T-helper 9 cell (primary cell): ENCODE measurements around the gene TBC1D5.

Experiments used
- DNase-seq: peaks from one replicate; pipeline ENCODE4 v3.0.0-alpha.2; 2020

Gene TBC1D5

DNA sequence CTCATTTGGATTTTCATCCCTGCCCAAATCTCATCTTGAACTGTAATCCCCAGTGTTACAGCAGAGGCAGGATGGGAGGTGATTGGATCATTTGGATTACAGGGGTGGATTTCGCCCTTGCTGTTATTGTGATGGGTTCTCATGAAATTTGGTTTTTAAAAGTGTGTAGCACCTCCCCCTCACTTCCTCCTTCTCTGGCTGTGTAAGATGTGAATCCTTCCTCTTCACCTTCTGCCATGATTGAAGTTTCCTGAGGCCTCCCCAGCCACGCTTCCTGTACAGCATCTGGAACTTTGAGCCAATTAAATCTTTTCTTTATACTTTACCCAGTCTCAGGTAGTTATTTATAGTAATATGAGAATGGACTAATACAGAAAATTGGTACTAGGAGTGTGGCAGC is 540.9 kb downstream of the TBC1D5 start:
- DNase-seq, result no peak

GRCh38 chr3:17195856-17196604 is 546.4 kb downstream of the TBC1D5 start:
- no peak for DNase-seq

DNA sequence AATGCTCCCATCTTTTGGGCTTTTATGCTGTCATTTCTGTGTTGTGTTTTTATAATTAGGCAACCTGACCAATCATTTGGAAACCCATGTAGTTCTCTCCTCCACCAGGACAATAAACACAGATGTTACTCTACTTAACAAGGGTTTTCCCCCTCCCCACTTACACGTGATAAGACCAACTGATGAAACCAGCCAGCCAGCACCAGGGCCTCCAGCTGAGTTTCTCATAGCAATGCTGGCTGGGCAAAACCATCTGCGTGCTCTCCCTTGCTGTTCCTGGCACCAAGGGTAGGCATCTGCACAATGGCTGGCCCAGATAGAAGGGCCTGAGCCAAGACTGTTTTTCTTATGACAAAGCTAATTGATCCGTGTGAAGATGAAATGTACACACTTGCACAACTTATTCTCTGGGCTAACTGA is 547.2 kb downstream of the TBC1D5 start:
- DNase-seq, result no peak

DNA sequence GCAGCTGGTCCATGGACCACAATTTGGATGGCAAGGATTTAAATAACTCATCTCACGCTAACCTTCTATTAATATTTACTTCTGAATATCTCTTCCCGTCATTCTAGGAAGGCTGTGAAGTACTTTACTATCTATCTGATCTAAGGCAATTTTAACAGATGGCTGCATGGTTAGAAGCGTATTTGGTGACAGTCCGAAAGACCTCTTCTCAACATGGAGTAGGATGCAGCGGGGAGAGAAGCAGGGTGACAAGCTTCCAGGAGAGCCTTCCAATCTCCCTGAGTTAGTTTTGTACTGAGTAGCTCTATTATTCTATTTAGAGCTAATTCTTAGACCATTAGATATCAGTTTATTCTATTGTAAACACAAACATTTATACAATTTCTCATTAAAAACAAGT is 548.3 kb downstream of the TBC1D5 start:
- no peak for DNase-seq

GRCh38 chr3:17192995-17193394 is 549.4 kb downstream of the TBC1D5 start:
- no peak for DNase-seq

- no peak for DNase-seq
These were observed 551.9 kb downstream of the TBC1D5 start for GRCh38 chr3:17190353-17191078.

GRCh38 chr3:17188378-17188777 is 554.1 kb downstream of the TBC1D5 start:
- DNase-seq, result no peak

DNA sequence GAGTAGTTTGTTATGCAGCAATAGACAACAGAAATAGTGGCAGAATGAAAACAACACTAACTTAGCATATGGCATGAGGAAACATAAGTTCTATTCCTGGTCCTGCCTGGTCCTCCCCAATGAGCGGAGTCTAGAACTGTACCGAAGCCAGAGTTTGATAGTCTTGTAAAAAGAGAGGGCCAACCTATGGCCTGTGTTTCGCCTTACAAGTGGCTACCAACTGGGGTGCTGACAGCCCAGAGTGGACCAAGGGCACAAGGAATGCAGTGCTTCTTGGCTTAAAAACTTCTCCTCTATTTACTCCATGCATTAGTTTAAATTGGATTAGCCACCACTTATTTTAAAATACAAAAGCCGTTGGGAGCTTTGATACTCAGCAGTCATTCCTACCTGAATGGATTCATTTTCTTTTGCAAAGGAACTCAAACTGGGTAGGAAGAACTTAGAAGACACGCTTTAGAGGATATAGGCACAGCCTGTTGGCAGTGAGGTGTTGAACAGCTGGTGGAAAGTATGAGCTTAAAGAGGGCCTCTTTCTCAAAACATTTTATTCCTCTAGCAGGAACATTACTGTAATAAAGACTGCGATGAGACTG is 554.7 kb downstream of the TBC1D5 start:
- no peak for DNase-seq

GRCh38 chr3:17183951-17184550 is 558.4 kb downstream of the TBC1D5 start:
- no peak for DNase-seq

- DNase-seq, result no peak
These were observed 560.3 kb downstream of the TBC1D5 start for GRCh38 chr3:17182166-17182565.

DNA sequence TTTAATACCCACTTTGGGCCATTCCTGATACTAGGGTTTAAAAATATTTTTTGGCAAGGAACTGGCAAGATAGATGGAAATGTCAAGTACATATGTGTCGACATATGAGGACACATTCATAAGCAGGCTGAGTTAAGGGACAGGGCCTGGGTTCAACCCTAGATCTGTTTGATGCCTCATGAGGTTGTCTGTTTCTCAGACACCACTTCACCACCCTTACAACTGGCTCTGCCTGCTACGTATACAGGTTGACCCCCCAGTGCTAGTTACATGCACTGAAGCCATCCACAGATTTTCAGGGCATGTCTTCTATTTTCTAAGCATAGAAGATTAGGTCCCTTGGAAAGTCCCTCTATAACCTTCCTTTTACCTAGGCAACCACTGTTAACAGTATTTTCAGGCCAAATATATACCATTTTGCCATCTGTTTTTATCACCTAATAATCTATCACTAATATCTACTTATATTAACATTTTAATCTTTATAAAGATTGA is 561.0 kb downstream of the TBC1D5 start:
- DNase-seq, result no peak

DNA sequence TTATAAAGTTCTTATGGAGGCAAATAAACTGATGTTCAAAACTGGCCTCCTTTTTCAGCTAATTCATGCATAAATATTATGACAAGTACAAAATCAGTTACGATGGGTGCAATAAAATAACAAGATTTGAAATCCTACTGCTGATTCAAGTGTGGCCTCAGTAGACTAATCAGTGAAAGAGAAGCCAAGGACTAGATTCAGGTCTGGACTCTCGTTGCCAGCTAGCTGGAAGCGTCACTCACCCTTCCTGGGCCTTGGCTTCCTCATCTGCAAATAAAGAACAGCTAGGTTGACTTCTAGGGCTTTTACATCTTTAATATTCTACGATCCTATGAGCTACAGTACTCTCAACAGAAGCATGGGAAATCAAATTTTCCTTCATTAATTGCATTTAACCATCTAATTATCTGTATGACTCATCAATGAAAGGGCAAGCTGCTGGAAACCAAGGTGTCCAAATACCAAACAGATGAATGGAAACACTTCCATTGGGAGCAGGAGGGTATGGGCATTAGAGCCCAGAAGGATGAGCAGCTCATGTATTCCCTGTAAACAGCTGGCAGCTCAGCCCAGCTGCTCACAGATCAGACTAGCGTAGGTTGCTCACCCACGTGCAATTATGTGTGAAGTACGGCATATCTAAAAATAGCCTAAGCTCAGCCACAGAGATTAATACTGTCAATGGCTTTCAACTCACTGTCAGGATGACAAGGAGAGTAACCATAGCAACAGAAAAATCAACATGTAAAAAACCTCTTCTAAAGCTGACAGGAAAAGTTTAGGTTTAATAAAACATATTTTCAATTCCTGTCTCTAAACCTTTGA is 562.8 kb downstream of the TBC1D5 start:
- no peak for DNase-seq

- no peak for DNase-seq
These were observed 565.7 kb downstream of the TBC1D5 start for GRCh38 chr3:17176757-17177156.

DNA sequence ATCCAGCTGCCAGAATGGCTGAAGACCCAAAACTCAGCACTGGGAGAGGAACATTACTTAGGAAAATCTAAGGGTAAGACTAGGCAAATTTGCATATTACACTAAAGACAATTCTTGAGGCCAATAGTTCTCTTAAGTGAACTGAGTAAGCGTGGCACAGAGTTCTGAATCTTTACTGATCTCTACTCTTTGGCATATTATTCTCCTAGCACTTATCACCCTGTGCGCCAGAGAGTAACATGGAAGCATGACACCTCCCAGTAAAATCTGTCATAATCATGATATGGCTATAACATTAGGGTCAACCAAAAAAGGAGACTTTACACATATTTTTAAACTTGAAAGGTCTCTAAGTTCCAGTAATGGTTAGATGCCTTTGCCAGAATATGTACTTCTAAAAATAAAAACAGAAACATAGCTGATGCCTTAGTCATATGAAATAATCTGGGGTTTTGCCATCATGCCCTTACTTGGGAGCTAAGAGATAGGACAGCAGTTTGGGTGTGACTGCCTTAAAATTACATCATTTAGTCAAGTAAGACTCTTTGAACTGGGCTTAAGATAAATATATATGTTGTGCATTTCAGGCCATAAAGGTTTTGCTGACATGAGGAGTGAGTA is 567.1 kb downstream of the TBC1D5 start:
- no peak for DNase-seq

- no peak for DNase-seq
These were observed 576.1 kb downstream of the TBC1D5 start for GRCh38 chr3:17166369-17166768.

GRCh38 chr3:17162116-17162515 is 580.3 kb downstream of the TBC1D5 start:
- no peak for DNase-seq

DNA sequence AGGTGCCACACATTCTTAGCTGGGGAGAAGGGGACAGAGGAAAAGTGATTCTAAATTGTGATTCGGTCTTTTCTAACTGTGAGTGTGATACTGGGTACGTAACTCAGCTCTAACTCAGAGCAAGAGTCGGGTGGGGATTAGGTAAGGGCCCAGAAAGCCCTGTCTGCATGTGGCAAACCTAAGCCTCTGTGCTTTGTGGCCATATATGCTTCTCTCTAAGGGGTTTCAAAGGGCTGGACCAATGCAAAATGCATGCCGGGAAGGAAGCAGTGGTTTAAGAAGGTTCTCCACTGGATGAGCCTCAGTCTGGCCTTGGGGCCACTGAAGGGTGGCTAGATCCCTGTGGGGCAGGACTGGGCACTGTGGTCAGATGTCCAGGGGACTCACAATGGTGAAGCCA is 581.8 kb downstream of the TBC1D5 start:
- DNase-seq, result no peak

DNA sequence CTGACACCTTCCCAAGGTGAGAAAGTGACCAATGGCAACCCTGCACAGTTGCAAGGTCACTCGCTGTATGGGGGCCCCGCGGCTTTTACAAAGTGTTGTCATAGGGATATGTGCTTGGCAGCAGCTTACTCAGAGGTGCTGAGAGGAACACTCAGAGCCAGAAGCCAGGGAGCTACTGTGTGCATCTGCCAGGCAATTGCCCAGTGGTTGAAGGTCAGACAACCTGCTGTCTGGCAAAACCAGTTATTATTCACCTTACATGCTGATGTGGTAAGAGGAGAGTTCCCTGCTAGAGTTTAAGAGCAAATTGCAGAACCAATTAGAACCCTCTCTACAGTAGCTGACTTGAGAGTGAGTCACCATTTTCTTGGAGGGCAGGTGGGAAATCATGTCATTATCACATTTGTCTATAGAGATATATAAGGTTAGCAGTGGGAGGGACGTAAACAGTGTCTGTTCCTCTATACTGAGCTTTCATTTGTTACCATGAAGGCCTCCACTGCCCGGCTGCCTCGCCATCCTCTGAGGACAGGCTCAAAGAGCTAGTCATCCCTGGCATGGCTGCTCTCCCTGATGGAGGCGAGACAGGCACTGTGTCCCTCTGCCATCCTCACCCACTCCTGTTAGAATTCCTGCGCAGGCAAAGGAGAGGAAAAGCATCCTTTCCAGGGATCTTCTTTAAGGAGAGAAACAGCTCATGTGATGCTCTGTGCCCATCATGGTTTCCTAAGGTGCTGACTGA is 583.3 kb downstream of the TBC1D5 start:
- DNase-seq, result no peak

DNA sequence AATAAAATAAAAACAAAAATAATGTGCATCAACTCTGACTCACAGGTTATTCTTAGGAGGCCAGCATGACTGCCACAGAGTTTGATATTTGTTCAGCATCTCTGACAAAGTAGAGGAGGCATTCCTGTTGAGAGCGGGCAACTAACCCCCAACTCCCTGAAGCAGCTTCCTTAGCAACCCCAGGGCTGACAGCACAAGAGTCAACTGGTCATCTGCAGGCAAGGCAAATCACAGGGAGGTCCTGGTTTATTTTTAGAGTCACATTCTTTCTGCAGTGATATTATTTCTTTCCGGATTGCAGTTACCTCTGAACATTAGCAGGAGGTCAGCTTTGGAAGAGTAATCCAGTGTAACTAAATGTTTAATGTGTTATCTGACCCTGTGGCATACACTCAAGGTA is 584.7 kb downstream of the TBC1D5 start:
- DNase-seq, result no peak

GRCh38 chr3:17156864-17157263 is 585.6 kb downstream of the TBC1D5 start:
- DNase-seq, result no peak

GRCh38 chr3:17155951-17156350 is 586.5 kb downstream of the TBC1D5 start:
- no peak for DNase-seq
